Measurements from ENCODE around the gene CAD. TPM values are rescaled to one million over a fixed set of nuclear protein-coding genes. Genes with fewer than 3 reads are reported as not detected.
"Not testable (repeated sequence)": the region's sequence is repeated elsewhere in the genome, so short reads cannot be mapped to it uniquely, and the experiment has no call there.

CAD gene
- total RNA-seq, 1 donor from 2014 or later: 28.2 TPM

- no peaks in the 10 kb centered on the region for H3K9me3 ChIP-seq (ENCODE audit: control insufficient read depth in 3 of 3, low read length in 3 of 3)
- peaks cover 23 to 33% (median 32%) of the 10 kb centered on the region in 3 donors for H3K4me1 ChIP-seq (ENCODE audit: control insufficient read depth in 3 of 3, insufficient read depth in 3 of 3, low read length in 3 of 3)
- peak overlapping the region in 1 of 3 donors; percentile 2 for H3K9ac ChIP-seq (ENCODE audit: low read depth in 1 of 3, low read length in 3 of 3)
- H3K4me3 ChIP-seq (ENCODE audit: low read length in 3 of 3): peak overlapping the region; percentile 26 to 69 (median 65)
- H3K27ac ChIP-seq (ENCODE audit: low read depth, low read length): no peak overlapping the region
- H3K27me3 ChIP-seq (ENCODE audit: control insufficient read depth in 3 of 3, insufficient read depth in 3 of 3, low read length in 3 of 3): peaks cover 67 to 77% (median 69%) of the 10 kb centered on the region in 3 donors
- no peaks in the 10 kb centered on the region for H3K36me3 ChIP-seq (ENCODE audit: control insufficient read depth in 3 of 3, insufficient read depth in 3 of 3, low read length in 3 of 3)
These were observed 46.4 kb downstream of the CAD start for GRCh38 chr2:27263287-27264252.

- Histone ChIP-seq H3K9me3 (ENCODE audit: control insufficient read depth in 3 of 3, low read length in 3 of 3) (no peaks in the 10 kb centered on the region), H3K9ac (ENCODE audit: low read depth in 1 of 3, low read length in 3 of 3) (no peak overlapping the region), H3K27me3 (ENCODE audit: control insufficient read depth in 3 of 3, insufficient read depth in 3 of 3, low read length in 3 of 3) (peaks cover 63 to 73% (median 65%) of the 10 kb centered on the region in 3 donors), H3K36me3 (ENCODE audit: control insufficient read depth in 3 of 3, insufficient read depth in 3 of 3, low read length in 3 of 3) (no peaks in the 10 kb centered on the region), H3K4me3 (ENCODE audit: low read length in 3 of 3) (peak overlapping the region in 2 of 3 donors; percentile 45), H3K4me1 (ENCODE audit: control insufficient read depth in 3 of 3, insufficient read depth in 3 of 3, low read length in 3 of 3) (peaks cover 23 to 33% (median 32%) of the 10 kb centered on the region in 3 donors), H3K27ac (ENCODE audit: low read depth, low read length) (no peak overlapping the region)
These were observed 47.1 kb downstream of the CAD start for GRCh38 chr2:27264253-27264752.

DNA sequence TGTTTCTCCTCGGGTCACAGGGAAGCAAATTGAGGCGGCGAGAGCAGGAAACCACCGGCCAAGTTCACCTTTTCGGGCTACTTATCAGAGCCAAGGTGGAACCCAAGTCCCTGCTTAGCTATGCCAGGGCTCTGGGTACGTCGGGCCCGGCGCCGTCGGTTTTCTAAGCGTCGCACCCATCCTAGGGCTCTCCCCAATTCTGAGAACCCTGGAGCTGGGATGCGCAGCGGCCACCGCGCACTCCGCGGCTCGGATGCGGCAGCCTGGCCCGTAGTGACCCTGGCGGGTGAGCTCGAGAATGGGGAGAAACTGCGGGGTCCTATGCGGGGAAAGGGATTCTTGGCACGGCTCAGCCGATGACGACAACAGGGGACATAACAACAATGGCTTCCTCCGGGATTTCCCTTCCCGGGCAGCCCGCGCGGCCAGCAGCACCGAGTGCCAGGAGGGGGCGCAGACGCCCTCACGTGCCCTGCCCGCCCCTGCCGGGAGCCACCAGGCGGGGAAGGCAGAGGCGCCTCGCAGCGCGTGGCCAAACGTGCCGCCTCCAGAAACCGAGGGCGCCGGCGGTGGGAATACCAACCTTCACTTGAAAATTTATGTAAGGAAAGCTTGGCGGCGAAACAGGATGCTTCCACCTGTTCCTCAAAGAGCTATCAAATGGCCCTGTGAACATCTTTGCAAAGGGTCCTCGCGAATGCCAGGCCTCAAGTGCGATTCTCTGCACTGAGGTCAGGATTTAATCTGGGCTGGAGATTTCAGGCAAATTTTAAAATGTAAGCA is 47.8 kb downstream of the CAD start:
- Histone ChIP-seq H3K36me3 (ENCODE audit: control insufficient read depth in 3 of 3, insufficient read depth in 3 of 3, low read length in 3 of 3) (no peaks in the 10 kb centered on the region), H3K9me3 (ENCODE audit: control insufficient read depth in 3 of 3, low read length in 3 of 3) (no peaks in the 10 kb centered on the region), H3K27ac (ENCODE audit: low read depth, low read length) (no peak overlapping the region), H3K27me3 (ENCODE audit: control insufficient read depth in 3 of 3, insufficient read depth in 3 of 3, low read length in 3 of 3) (peaks cover 61 to 71% (median 63%) of the 10 kb centered on the region in 3 donors), H3K9ac (ENCODE audit: low read depth in 1 of 3, low read length in 3 of 3) (peak overlapping the region in 1 of 3 donors; percentile 25), H3K4me3 (ENCODE audit: low read length in 3 of 3) (peak overlapping the region in 2 of 3 donors; percentile 29 to 45), H3K4me1 (ENCODE audit: control insufficient read depth in 3 of 3, insufficient read depth in 3 of 3, low read length in 3 of 3) (peaks cover 23 to 33% (median 32%) of the 10 kb centered on the region in 3 donors)

DNA sequence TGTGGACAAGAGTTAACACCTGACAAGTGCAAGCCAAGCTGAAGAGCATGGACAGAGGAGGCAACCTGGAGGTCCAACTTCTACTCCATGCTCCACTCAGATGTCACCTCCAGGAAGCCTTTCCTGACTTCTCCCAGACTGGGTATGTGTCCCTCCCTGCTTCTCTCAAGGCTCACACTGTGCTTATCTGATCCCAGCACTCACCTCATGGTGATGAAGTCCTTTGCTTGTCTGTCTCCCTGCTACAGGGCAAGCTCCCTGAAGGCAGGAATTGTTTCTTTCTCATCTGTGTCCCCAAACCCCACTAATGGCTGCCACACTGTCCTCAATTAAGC is 48.3 kb downstream of the CAD start:
- Histone ChIP-seq H3K9ac (ENCODE audit: low read depth in 1 of 3, low read length in 3 of 3) (peak overlapping the region in 1 of 3 donors; percentile 25), H3K4me3 (ENCODE audit: low read length in 3 of 3) (no peak overlapping the region), H3K36me3 (ENCODE audit: control insufficient read depth in 3 of 3, insufficient read depth in 3 of 3, low read length in 3 of 3) (no peaks in the 10 kb centered on the region), H3K27ac (ENCODE audit: low read depth, low read length) (no peak overlapping the region), H3K9me3 (ENCODE audit: control insufficient read depth in 3 of 3, low read length in 3 of 3) (no peaks in the 10 kb centered on the region), H3K4me1 (ENCODE audit: control insufficient read depth in 3 of 3, insufficient read depth in 3 of 3, low read length in 3 of 3) (peaks cover 23 to 33% (median 32%) of the 10 kb centered on the region in 3 donors), H3K27me3 (ENCODE audit: control insufficient read depth in 3 of 3, insufficient read depth in 3 of 3, low read length in 3 of 3) (peaks cover 56 to 66% (median 57%) of the 10 kb centered on the region in 3 donors)

DNA sequence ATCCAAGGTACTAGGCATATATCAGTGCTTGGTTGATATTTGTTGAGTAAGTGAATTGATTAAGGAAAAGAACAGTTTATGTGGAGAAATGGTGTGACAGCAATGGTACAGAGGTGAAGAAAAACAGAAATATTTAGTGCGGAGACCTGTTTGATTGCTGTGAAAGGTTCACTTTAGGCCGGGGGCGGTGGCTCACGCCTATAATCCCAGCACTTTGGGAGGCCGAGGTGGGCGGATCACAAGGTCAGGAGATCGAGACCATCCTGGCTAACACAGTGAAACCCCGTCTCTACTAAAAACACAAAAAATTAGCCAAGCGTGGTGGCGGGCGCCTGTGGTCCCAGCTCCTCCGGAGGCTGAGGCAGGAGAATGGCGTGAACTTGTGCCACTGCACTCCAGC is 51.1 kb downstream of the CAD start:
- H3K4me3 ChIP-seq (ENCODE audit: low read length in 3 of 3); H3K27ac ChIP-seq (ENCODE audit: low read depth, low read length); H3K9me3 ChIP-seq (ENCODE audit: control insufficient read depth in 3 of 3, low read length in 3 of 3); H3K36me3 ChIP-seq (ENCODE audit: control insufficient read depth in 3 of 3, insufficient read depth in 3 of 3, low read length in 3 of 3); H3K9ac ChIP-seq (ENCODE audit: low read depth in 1 of 3, low read length in 3 of 3): not testable (repeated sequence)
- H3K4me1 ChIP-seq (ENCODE audit: control insufficient read depth in 3 of 3, insufficient read depth in 3 of 3, low read length in 3 of 3): peaks cover 20 to 23% (median 21%) of the 10 kb centered on the region in 3 donors
- H3K27me3 ChIP-seq (ENCODE audit: control insufficient read depth in 3 of 3, insufficient read depth in 3 of 3, low read length in 3 of 3): peaks cover 33 to 42% (median 33%) of the 10 kb centered on the region in 3 donors

- Histone ChIP-seq H3K4me1 (ENCODE audit: control insufficient read depth in 3 of 3, insufficient read depth in 3 of 3, low read length in 3 of 3) (peaks cover 4 to 5% (median 5%) of the 10 kb centered on the region in 3 donors), H3K9me3 (ENCODE audit: control insufficient read depth in 3 of 3, low read length in 3 of 3) (no peaks in the 10 kb centered on the region), H3K9ac (ENCODE audit: low read depth in 1 of 3, low read length in 3 of 3) (no peak overlapping the region), H3K27ac (ENCODE audit: low read depth, low read length) (no peak overlapping the region), H3K4me3 (ENCODE audit: low read length in 3 of 3) (no peak overlapping the region), H3K36me3 (ENCODE audit: control insufficient read depth in 3 of 3, insufficient read depth in 3 of 3, low read length in 3 of 3) (no peaks in the 10 kb centered on the region), H3K27me3 (ENCODE audit: control insufficient read depth in 3 of 3, insufficient read depth in 3 of 3, low read length in 3 of 3) (peaks cover 14 to 24% (median 20%) of the 10 kb centered on the region in 3 donors)
These were observed 53.0 kb downstream of the CAD start for GRCh38 chr2:27270131-27270530.

DNA sequence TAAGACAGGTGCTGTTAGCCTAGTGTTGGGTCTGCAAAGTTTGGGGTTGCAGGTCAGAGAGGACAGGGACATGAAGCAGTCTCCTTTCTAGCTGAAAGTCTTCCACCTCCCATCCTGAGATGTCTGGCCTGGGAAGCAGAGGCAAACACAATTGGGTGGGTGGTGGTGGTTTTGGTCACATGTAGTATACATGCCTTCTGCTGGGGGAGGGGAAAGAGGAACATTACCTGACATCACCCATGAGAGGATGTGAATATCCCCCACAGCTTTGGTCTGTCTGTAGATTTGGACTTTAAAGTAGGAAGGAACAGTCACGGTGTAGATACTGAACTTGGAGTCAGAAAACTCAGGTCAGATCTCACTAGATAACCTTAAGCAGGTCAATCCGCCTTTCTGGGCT is 53.5 kb downstream of the CAD start:
- H3K9ac ChIP-seq (ENCODE audit: low read depth in 1 of 3, low read length in 3 of 3): no peak overlapping the region
- H3K4me3 ChIP-seq (ENCODE audit: low read length in 3 of 3): no peak overlapping the region
- H3K36me3 ChIP-seq (ENCODE audit: control insufficient read depth in 3 of 3, insufficient read depth in 3 of 3, low read length in 3 of 3): no peaks in the 10 kb centered on the region
- H3K27ac ChIP-seq (ENCODE audit: low read depth, low read length): no peak overlapping the region
- peaks cover 10 to 19% (median 18%) of the 10 kb centered on the region in 3 donors for H3K27me3 ChIP-seq (ENCODE audit: control insufficient read depth in 3 of 3, insufficient read depth in 3 of 3, low read length in 3 of 3)
- H3K4me1 ChIP-seq (ENCODE audit: control insufficient read depth in 3 of 3, insufficient read depth in 3 of 3, low read length in 3 of 3): no peaks in the 10 kb centered on the region
- H3K9me3 ChIP-seq (ENCODE audit: control insufficient read depth in 3 of 3, low read length in 3 of 3): no peaks in the 10 kb centered on the region

- H3K27ac ChIP-seq (ENCODE audit: low read depth, low read length): no peak overlapping the region
- peaks cover 5 to 17% (median 16%) of the 10 kb centered on the region in 3 donors for H3K27me3 ChIP-seq (ENCODE audit: control insufficient read depth in 3 of 3, insufficient read depth in 3 of 3, low read length in 3 of 3)
These were observed 54.6 kb downstream of the CAD start for GRCh38 chr2:27271631-27272340.

More at GRCh38 chr2:27271631-27272340, 54.6 kb downstream of the CAD start:
- Histone ChIP-seq H3K4me1 (ENCODE audit: control insufficient read depth in 3 of 3, insufficient read depth in 3 of 3, low read length in 3 of 3) (no peaks in the 10 kb centered on the region), H3K36me3 (ENCODE audit: control insufficient read depth in 3 of 3, insufficient read depth in 3 of 3, low read length in 3 of 3) (no peaks in the 10 kb centered on the region), H3K4me3 (ENCODE audit: low read length in 3 of 3) (no peak overlapping the region), H3K9ac (ENCODE audit: low read depth in 1 of 3, low read length in 3 of 3) (no peak overlapping the region), H3K9me3 (ENCODE audit: control insufficient read depth in 3 of 3, low read length in 3 of 3) (no peaks in the 10 kb centered on the region)

All from skeletal muscle tissue (tissue), 4 donors.